Vagina (tissue), 2 donors: ENCODE measurements around the gene MIOS.

ENCODE experiments used
- CTCF ChIP-seq, 3 experiments: fragments of 450-650 bp in 2 of 3; fragments of 200-600 bp in 1 of 3; sonication (generic) in 1 of 3; IDR thresholded peaks; one replicate each; pipeline ENCODE4 v1.5.1; 2017 to 2019; ENCODE audit warnings: antibody characterized with exemption in 3 of 3, mild to moderate bottlenecking in 2 of 3, moderate library complexity in 2 of 3
- POLR2A ChIP-seq, 2 donors: fragments of 450-650 bp; IDR thresholded peaks; one replicate each; pipeline ENCODE4 v1.6.1; 2017; ENCODE audit warnings: antibody characterized with exemption in 2 of 2, mild to moderate bottlenecking in 2 of 2, moderate library complexity in 2 of 2
- POLR2AphosphoS5 ChIP-seq, 2 donors: sonication (generic); formaldehyde crosslinking; IDR thresholded peaks; one replicate each; pipeline ENCODE4 v1.9.0; 2017; ENCODE audit warnings: antibody characterized with exemption in 2 of 2, mild to moderate bottlenecking in 2 of 2, low read depth in 1 of 2; ENCODE audit not compliant: insufficient read depth in 1 of 2

- TF ChIP-seq POLR2AphosphoS5 (IDR thresholded peaks at IDR 0.05; ENCODE audit: insufficient read depth in 1 of 2, low read depth in 1 of 2): no peak
- TF ChIP-seq CTCF (IDR thresholded peaks at IDR 0.05): no peak
- TF ChIP-seq POLR2A (IDR thresholded peaks at IDR 0.05): no peak
These were observed 74.5 kb downstream of the MIOS start for GRCh38 chr7:7641129-7641663.
